A172 (cell line): ENCODE data around the gene PRDM10. TPM values are rescaled to one million over a fixed set of nuclear protein-coding genes. Genes with fewer than 3 reads are reported as not detected.
A peak's percentile ranks its signal among the peaks of the same experiment; 100 is the strongest.
"Not testable (repeated sequence)": the region's sequence is repeated elsewhere in the genome, so short reads cannot be mapped to it uniquely, and the experiment has no call there.

Experiments used
- DNase-seq: peaks from one replicate; pipeline ENCODE4 v3.0.0-alpha.2; 2015; ENCODE audit warnings: low spot score
- total RNA-seq: library from RNA; depleted of rRNA; stranded (reverse); fragments of >200 nt; shearing (Covaris generic); gene quantifications from 2 replicates; pipeline ENCODE4 v1.2.3, GENCODE V29; 2014

Gene PRDM10
- total RNA-seq, 1 experiment from 2014 or later, result 5.5 TPM

- DNase-seq, result no peak
Observed at GRCh38 chr11:129896062-129896461, 106.6 kb downstream of the PRDM10 start.

GRCh38 chr11:129895126-129896041, 107.3 kb downstream of the PRDM10 start, which contains the start of gene NFRKB:
Gene NFRKB (minus strand): TSS chr11:129895578. CDS start chr11:129892849, 2,729 bp downstream.
- DNase-seq, result peak; percentile 12

GRCh38 chr11:129894278-129895125, 108.1 kb downstream of the PRDM10 start:
- no peak for DNase-seq

GRCh38 chr11:129888451-129888850, 114.2 kb downstream of the PRDM10 start:
- DNase-seq, result no peak

GRCh38 chr11:129885381-129885780, 117.3 kb downstream of the PRDM10 start:
- no peak for DNase-seq

- DNase-seq, result no peak
Observed at GRCh38 chr11:129884581-129884980, 118.1 kb downstream of the PRDM10 start.

GRCh38 chr11:129881570-129882170, 121.0 kb downstream of the PRDM10 start:
- no peak for DNase-seq

- no peak for DNase-seq
Observed at GRCh38 chr11:129880311-129880710, 122.3 kb downstream of the PRDM10 start.

GRCh38 chr11:129871914-129872313, 130.7 kb downstream of the PRDM10 start:
- DNase-seq, result no peak

GRCh38 chr11:129868626-129869025, 134.0 kb downstream of the PRDM10 start:
- not testable (repeated sequence) for DNase-seq

GRCh38 chr11:129866311-129866710, 136.3 kb downstream of the PRDM10 start:
- no peak for DNase-seq

- DNase-seq, result no peak
Observed at GRCh38 chr11:129865701-129866100, 136.9 kb downstream of the PRDM10 start.

GRCh38 chr11:129864811-129865210, 137.8 kb downstream of the PRDM10 start:
- DNase-seq, result no peak

- peak; percentile 89 for DNase-seq
Observed at GRCh38 chr11:129861702-129862522, 140.7 kb downstream of the PRDM10 start.

GRCh38 chr11:129856036-129856435, 146.6 kb downstream of the PRDM10 start:
- DNase-seq, result no peak

- DNase-seq, result no peak
Observed at GRCh38 chr11:129855086-129855485, 147.5 kb downstream of the PRDM10 start.

- no peak for DNase-seq
Observed at GRCh38 chr11:129854232-129854805, 148.3 kb downstream of the PRDM10 start.

- DNase-seq, result no peak
Observed at GRCh38 chr11:129853518-129854231, 149.0 kb downstream of the PRDM10 start.

- DNase-seq, result no peak
Observed at GRCh38 chr11:129852125-129852740, 150.4 kb downstream of the PRDM10 start.
